Gastrocnemius medialis (tissue), 4 donors: ENCODE results near the gene ASAP2.

Experiments used
- POLR2A ChIP-seq, 2 donors: fragments of 450-650 bp; IDR thresholded peaks; one replicate each; pipeline ENCODE4 v1.6.1; 2017; ENCODE audit warnings: antibody characterized with exemption in 2 of 2, mild to moderate bottlenecking in 2 of 2, moderate library complexity in 2 of 2
- TF ChIP-seq, protein P1 (sequence below), 5 experiments: fragments of 450-650 bp in 3 of 5; fragments of 200-600 bp in 2 of 5; sonication (generic) in 2 of 5; IDR thresholded peaks in 4 of 5; conservative IDR thresholded peaks in 1 of 5; 1 replicate in 4 of 5; 2 replicates in 1 of 5; pipeline ENCODE4 v1.5.1; 2016 to 2019; ENCODE audit warnings: antibody characterized with exemption in 5 of 5, mild to moderate bottlenecking in 3 of 5, moderate library complexity in 3 of 5

DNA sequence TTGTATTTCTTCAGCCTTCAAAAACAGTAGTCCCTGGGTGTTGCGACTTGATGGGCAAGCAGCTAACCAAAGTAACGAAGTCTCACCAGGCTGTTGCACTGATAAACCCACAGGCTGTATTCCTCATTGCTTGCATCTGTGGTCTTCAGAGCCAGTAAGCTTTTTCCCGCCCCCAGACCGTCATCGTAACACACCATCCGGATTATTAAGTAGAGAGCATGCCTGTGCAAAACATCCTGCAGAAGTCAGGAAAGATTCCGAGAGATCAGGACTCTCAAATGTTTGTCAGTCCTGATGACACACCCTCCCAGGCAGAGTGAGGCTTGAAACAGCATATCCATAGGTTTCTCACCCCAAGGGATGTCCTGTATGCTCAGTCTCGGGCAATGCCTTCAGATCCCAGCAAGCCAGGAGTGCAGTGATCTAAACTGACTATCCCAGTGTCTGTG is 200.8 kb downstream of the ASAP2 start:
- TF ChIP-seq, protein P1, sequence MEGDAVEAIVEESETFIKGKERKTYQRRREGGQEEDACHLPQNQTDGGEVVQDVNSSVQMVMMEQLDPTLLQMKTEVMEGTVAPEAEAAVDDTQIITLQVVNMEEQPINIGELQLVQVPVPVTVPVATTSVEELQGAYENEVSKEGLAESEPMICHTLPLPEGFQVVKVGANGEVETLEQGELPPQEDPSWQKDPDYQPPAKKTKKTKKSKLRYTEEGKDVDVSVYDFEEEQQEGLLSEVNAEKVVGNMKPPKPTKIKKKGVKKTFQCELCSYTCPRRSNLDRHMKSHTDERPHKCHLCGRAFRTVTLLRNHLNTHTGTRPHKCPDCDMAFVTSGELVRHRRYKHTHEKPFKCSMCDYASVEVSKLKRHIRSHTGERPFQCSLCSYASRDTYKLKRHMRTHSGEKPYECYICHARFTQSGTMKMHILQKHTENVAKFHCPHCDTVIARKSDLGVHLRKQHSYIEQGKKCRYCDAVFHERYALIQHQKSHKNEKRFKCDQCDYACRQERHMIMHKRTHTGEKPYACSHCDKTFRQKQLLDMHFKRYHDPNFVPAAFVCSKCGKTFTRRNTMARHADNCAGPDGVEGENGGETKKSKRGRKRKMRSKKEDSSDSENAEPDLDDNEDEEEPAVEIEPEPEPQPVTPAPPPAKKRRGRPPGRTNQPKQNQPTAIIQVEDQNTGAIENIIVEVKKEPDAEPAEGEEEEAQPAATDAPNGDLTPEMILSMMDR (IDR thresholded peaks at IDR 0.05 in 4 of 5, conservative IDR thresholded peaks at IDR 0.05 in 1 of 5), result no peak
- no peak for TF ChIP-seq POLR2A (IDR thresholded peaks at IDR 0.05)
